Osteoblast (primary cell): ENCODE data around the gene MAGED2. TPM values are rescaled to one million over a fixed set of nuclear protein-coding genes. Genes with fewer than 3 reads are reported as not detected.

ENCODE experiments used
- DNase-seq: peaks from one replicate; pipeline ENCODE4 v3.0.0; 2011; ENCODE audit warnings: low spot score, mixed read lengths; ENCODE audit not compliant: insufficient read length; ENCODE audit errors: missing footprints
- H2AFZ ChIP-seq: 2 replicates; pipeline ENCODE4 v1.6.0; 2011; ENCODE audit warnings: mild to moderate bottlenecking, low read length
- H3K27ac ChIP-seq: 2 replicates; pipeline ENCODE4 v1.5.1; 2011; ENCODE audit warnings: mild to moderate bottlenecking, low read depth, low read length, moderate library complexity
- H3K27me3 ChIP-seq: 2 replicates; pipeline ENCODE4 v1.6.0; 2012; ENCODE audit warnings: mild to moderate bottlenecking, control low read depth, inconsistent platforms, low read length, moderate library complexity; ENCODE audit not compliant: insufficient read depth
- H3K36me3 ChIP-seq: 2 replicates; pipeline ENCODE4 v1.5.1; 2011; ENCODE audit warnings: mild to moderate bottlenecking, low read length, control low read depth, moderate library complexity; ENCODE audit not compliant: insufficient read depth
- H3K4me1 ChIP-seq: 2 replicates; pipeline ENCODE4 v1.5.1; 2011; ENCODE audit warnings: mild to moderate bottlenecking, low read length, control low read depth, moderate library complexity; ENCODE audit not compliant: insufficient read depth
- H3K4me2 ChIP-seq: 2 replicates; pipeline ENCODE4 v1.6.0; 2011; ENCODE audit warnings: mild to moderate bottlenecking, low read length; ENCODE audit not compliant: insufficient read depth
- H3K4me3 ChIP-seq: fragments of 200-600 bp; sonication (generic); 3 replicates; pipeline ENCODE4 v1.5.1; 2012; ENCODE audit warnings: mild to moderate bottlenecking, low read length, inconsistent platforms; ENCODE audit not compliant: insufficient read depth
- H3K79me2 ChIP-seq: 2 replicates; pipeline ENCODE4 v1.6.0; 2012; ENCODE audit warnings: mild to moderate bottlenecking, low read length, control low read depth, inconsistent platforms; ENCODE audit not compliant: insufficient read depth
- H3K9me3 ChIP-seq: 2 replicates; pipeline ENCODE4 v1.5.1; 2011; ENCODE audit warnings: low read depth, low read length, control low read depth
- H4K20me1 ChIP-seq: 2 replicates; pipeline ENCODE4 v1.6.0; 2012; ENCODE audit warnings: mild to moderate bottlenecking, low read length, control low read depth; ENCODE audit not compliant: insufficient read depth
- total RNA-seq: library from RNA; depleted of rRNA; stranded (reverse); fragments of >200 nt; gene quantifications from 2 replicates; pipeline ENCODE4 v1.2.3, GENCODE V29; 2012
- TF ChIP-seq, protein P1 (sequence below): IDR thresholded peaks from 2 replicates; pipeline ENCODE4 v1.5.1; 2011; ENCODE audit warnings: mild to moderate bottlenecking, low read depth, low read length, moderate library complexity; ENCODE audit errors: extremely low read depth

Gene MAGED2
- total RNA-seq, 1 donor: 200 TPM

- DNase-seq: no peak
- Histone ChIP-seq H3K4me1 (no peaks in the 10 kb centered on the region), H2AFZ (no peak overlapping the region), H3K4me3 (no peak overlapping the region), H4K20me1 (peaks cover 3% of the 10 kb centered on the region), H3K36me3 (peaks cover 8% of the 10 kb centered on the region), H3K79me2 (no peaks in the 10 kb centered on the region), H3K9me3 (no peaks in the 10 kb centered on the region), H3K27me3 (no peaks in the 10 kb centered on the region), H3K4me2 (no peak overlapping the region), H3K27ac (no peak overlapping the region)
- TF ChIP-seq, protein P1, sequence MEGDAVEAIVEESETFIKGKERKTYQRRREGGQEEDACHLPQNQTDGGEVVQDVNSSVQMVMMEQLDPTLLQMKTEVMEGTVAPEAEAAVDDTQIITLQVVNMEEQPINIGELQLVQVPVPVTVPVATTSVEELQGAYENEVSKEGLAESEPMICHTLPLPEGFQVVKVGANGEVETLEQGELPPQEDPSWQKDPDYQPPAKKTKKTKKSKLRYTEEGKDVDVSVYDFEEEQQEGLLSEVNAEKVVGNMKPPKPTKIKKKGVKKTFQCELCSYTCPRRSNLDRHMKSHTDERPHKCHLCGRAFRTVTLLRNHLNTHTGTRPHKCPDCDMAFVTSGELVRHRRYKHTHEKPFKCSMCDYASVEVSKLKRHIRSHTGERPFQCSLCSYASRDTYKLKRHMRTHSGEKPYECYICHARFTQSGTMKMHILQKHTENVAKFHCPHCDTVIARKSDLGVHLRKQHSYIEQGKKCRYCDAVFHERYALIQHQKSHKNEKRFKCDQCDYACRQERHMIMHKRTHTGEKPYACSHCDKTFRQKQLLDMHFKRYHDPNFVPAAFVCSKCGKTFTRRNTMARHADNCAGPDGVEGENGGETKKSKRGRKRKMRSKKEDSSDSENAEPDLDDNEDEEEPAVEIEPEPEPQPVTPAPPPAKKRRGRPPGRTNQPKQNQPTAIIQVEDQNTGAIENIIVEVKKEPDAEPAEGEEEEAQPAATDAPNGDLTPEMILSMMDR: no peak
Measured at GRCh38 chrX:54820737-54821136, 13.2 kb downstream of the MAGED2 start.

DNA sequence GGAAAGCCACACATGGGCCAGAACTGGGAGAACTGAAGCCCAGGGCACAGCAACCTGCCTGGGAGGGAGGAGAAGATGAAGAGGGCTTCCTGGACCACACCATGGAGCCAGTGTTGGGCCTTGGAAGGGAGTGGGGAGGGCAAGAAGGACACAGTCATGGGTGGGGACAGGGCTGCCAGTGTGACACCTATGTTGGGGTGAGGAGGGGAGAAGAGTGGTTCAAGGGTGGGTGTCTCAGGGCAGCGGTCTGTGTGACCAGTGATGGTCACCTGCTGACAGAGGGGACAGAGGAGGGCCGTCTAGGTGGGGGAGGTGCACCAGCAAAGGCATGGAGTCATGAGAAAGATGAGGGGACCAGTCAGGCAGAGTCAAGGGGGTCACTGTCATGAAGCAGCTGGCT lies 13.8 kb downstream of the MAGED2 start:
- H3K79me2 ChIP-seq: no peaks in the 10 kb centered on the region
- no peak overlapping the region for H2AFZ ChIP-seq
- peaks cover 2% of the 10 kb centered on the region for H3K36me3 ChIP-seq
- no peak overlapping the region for H3K4me2 ChIP-seq
- TF ChIP-seq, protein P1: no peak
- H4K20me1 ChIP-seq: peaks cover 3% of the 10 kb centered on the region
- H3K4me1 ChIP-seq: no peaks in the 10 kb centered on the region
- DNase-seq: no peak
- H3K9me3 ChIP-seq: no peaks in the 10 kb centered on the region
- H3K27me3 ChIP-seq: no peaks in the 10 kb centered on the region
- H3K4me3 ChIP-seq: no peak overlapping the region
- H3K27ac ChIP-seq: no peak overlapping the region

DNA sequence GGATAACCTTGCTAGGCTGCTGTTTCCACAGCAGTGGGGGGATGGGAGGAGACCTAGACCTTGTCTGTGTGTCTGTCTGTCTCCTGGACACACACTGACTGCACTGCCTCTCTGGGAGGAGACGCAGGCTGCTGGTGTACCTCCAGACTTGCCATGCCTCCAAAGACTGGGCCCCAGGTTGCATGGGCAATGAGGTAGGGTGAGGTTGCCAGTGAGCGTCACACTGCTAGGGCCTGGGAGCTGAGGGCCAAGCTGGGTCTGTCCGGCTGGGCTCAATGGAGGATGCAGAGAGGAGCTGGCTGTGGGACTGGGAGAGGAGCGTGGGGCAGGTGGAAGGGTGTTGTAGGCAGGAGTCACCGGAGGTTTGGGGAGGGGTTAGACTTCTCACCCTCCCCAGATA lies 16.6 kb downstream of the MAGED2 start:
- no peak overlapping the region for H2AFZ ChIP-seq
- no peaks in the 10 kb centered on the region for H3K36me3 ChIP-seq
- no peak overlapping the region for H3K27ac ChIP-seq
- no peak for DNase-seq
- H4K20me1 ChIP-seq: no peaks in the 10 kb centered on the region
- H3K4me3 ChIP-seq: no peak overlapping the region
- no peak overlapping the region for H3K4me2 ChIP-seq
- TF ChIP-seq, protein P1: no peak
- H3K27me3 ChIP-seq: no peaks in the 10 kb centered on the region
- H3K9me3 ChIP-seq: no peaks in the 10 kb centered on the region
- no peaks in the 10 kb centered on the region for H3K79me2 ChIP-seq
- no peaks in the 10 kb centered on the region for H3K4me1 ChIP-seq

DNA sequence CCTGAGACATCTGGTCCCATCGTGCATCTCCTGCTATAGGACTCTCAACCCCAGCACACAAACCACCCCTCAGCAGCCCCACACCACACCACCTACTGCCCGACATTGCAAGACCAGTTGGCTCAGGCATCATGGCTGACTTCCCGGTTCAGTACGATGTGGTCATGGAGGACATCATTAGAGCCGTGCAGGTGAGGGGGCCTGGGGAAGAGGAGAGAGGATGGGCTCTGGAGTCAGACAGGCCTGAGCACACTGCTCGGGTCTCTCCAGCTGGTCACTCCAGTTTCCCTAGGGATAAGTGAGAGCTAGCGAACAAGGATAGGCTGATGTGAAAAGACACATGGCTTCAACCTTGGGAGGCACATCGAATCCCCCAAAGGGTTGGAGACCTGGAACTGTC lies 17.2 kb downstream of the MAGED2 start:
- H2AFZ ChIP-seq: no peak overlapping the region
- no peak for DNase-seq
- no peaks in the 10 kb centered on the region for H3K27me3 ChIP-seq
- H3K9me3 ChIP-seq: no peaks in the 10 kb centered on the region
- H3K79me2 ChIP-seq: no peaks in the 10 kb centered on the region
- no peaks in the 10 kb centered on the region for H4K20me1 ChIP-seq
- no peaks in the 10 kb centered on the region for H3K4me1 ChIP-seq
- no peak overlapping the region for H3K27ac ChIP-seq
- H3K4me3 ChIP-seq: no peak overlapping the region
- H3K4me2 ChIP-seq: no peak overlapping the region
- no peaks in the 10 kb centered on the region for H3K36me3 ChIP-seq
- TF ChIP-seq, protein P1: no peak
